Measurements from ENCODE around the gene FGFR1OP2.

DNA sequence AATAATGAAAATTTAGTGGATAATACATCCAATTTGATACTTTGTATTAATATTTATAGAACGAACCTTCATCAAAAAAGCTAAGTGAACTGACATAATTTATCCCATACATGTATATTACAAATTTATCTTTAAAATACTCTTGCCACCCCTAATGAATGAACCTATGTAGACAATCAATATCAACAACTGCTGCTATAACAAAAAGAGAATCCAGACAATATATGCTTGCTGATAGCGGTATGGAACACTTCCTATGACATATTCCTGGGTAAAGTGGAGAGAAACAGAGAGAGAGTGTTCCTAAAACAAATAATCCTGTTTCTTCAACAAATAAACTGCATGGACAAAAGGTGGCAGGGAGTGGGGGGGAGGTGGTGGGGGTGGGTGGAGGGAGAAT lies 44.6 kb downstream of the FGFR1OP2 start:
- TF ChIP-seq, protein P1, sequence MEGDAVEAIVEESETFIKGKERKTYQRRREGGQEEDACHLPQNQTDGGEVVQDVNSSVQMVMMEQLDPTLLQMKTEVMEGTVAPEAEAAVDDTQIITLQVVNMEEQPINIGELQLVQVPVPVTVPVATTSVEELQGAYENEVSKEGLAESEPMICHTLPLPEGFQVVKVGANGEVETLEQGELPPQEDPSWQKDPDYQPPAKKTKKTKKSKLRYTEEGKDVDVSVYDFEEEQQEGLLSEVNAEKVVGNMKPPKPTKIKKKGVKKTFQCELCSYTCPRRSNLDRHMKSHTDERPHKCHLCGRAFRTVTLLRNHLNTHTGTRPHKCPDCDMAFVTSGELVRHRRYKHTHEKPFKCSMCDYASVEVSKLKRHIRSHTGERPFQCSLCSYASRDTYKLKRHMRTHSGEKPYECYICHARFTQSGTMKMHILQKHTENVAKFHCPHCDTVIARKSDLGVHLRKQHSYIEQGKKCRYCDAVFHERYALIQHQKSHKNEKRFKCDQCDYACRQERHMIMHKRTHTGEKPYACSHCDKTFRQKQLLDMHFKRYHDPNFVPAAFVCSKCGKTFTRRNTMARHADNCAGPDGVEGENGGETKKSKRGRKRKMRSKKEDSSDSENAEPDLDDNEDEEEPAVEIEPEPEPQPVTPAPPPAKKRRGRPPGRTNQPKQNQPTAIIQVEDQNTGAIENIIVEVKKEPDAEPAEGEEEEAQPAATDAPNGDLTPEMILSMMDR (IDR thresholded peaks at IDR 0.05 in 4 of 5, conservative IDR thresholded peaks at IDR 0.05 in 1 of 5): no peak
- no peak for TF ChIP-seq POLR2A (IDR thresholded peaks at IDR 0.05)

All from gastrocnemius medialis (tissue), 4 donors.